Measurements from ENCODE around the gene SERINC5.
A peak's percentile ranks its signal among the peaks of the same experiment; 100 is the strongest.

SERINC5 gene

GRCh38 chr5:80069251-80069800, 186.5 kb downstream of the SERINC5 start:
- DNase-seq = no peak
- H2AFZ ChIP-seq (ENCODE audit: low read length) = no peak overlapping the region
- H3K27me3 ChIP-seq (replicated peaks; ENCODE audit: insufficient read depth, low read length) = no peaks in the 10 kb centered on the region
- H3K4me1 ChIP-seq (ENCODE audit: low read length) = peaks cover 15% of the 10 kb centered on the region; the same call in 1 of the 2 replicates
- H3F3A ChIP-seq (ENCODE audit: insufficient read depth, low read length) = 0 out of 2 replicates have a peak, but pooled peaks cover 2% of the 10 kb centered on the region
- H4K20me1 ChIP-seq (ENCODE audit: insufficient read depth, low read length) = no peaks in the 10 kb centered on the region
- H3K9me3 ChIP-seq (replicated peaks; ENCODE audit: insufficient read depth, low read length) = no peaks in the 10 kb centered on the region
- H3K9me2 ChIP-seq (replicated peaks; ENCODE audit: insufficient read depth, low read length) = no peaks in the 10 kb centered on the region
- no peak for TF ChIP-seq CTCF (IDR thresholded peaks at IDR 0.05; ENCODE audit: low read length)
- TF ChIP-seq EZH2 (optimal IDR thresholded peaks at IDR 0.05; ENCODE audit: low read depth, low read length) = no peak
- no peak for TF ChIP-seq EZH2phosphoT487 (IDR thresholded peaks at IDR 0.05; ENCODE audit: low read length)
- H3K4me3 ChIP-seq (ENCODE audit: low read length) = no peak overlapping the region
- H3K9ac ChIP-seq (ENCODE audit: low read length) = no peak overlapping the region
- H3K27ac ChIP-seq (ENCODE audit: low read length) = no peak overlapping the region
- H3K36me3 ChIP-seq (replicated peaks; ENCODE audit: insufficient read depth, low read length) = no peaks in the 10 kb centered on the region
- H3K79me2 ChIP-seq (ENCODE audit: low read length) = no peaks in the 10 kb centered on the region
- H3K4me2 ChIP-seq (ENCODE audit: low read depth, low read length) = peak overlapping the region; percentile 36; the same call in 1 of the 2 replicates

GRCh38 chr5:80068775-80069174, 187.1 kb downstream of the SERINC5 start:
- no peak for DNase-seq
- TF ChIP-seq EZH2 (optimal IDR thresholded peaks at IDR 0.05; ENCODE audit: low read depth, low read length) (no peak), CTCF (IDR thresholded peaks at IDR 0.05; ENCODE audit: low read length) (no peak), EZH2phosphoT487 (IDR thresholded peaks at IDR 0.05; ENCODE audit: low read length) (no peak)
- H3F3A ChIP-seq (ENCODE audit: insufficient read depth, low read length) = 0 out of 2 replicates have a peak, but pooled peaks cover 2% of the 10 kb centered on the region
- no peaks in the 10 kb centered on the region for H3K27me3 ChIP-seq (replicated peaks; ENCODE audit: insufficient read depth, low read length)
- no peak overlapping the region for H3K4me2 ChIP-seq (ENCODE audit: low read depth, low read length)
- no peak overlapping the region for H3K4me3 ChIP-seq (ENCODE audit: low read length)
- no peak overlapping the region for H2AFZ ChIP-seq (ENCODE audit: low read length)
- H3K79me2 ChIP-seq (ENCODE audit: low read length) = no peaks in the 10 kb centered on the region
- H3K9me3 ChIP-seq (replicated peaks; ENCODE audit: insufficient read depth, low read length) = no peaks in the 10 kb centered on the region
- H3K9me2 ChIP-seq (replicated peaks; ENCODE audit: insufficient read depth, low read length) = no peaks in the 10 kb centered on the region
- no peak overlapping the region for H3K27ac ChIP-seq (ENCODE audit: low read length)
- no peaks in the 10 kb centered on the region for H4K20me1 ChIP-seq (ENCODE audit: insufficient read depth, low read length)
- H3K4me1 ChIP-seq (ENCODE audit: low read length) = peaks cover 15% of the 10 kb centered on the region; the same call in 1 of the 2 replicates
- no peaks in the 10 kb centered on the region for H3K36me3 ChIP-seq (replicated peaks; ENCODE audit: insufficient read depth, low read length)
- H3K9ac ChIP-seq (ENCODE audit: low read length) = no peak overlapping the region

- no peak overlapping the region for H3K4me2 ChIP-seq (ENCODE audit: low read depth, low read length)
- H3K79me2 ChIP-seq (ENCODE audit: low read length) = no peaks in the 10 kb centered on the region
- H3K4me3 ChIP-seq (ENCODE audit: low read length) = no peak overlapping the region
- no peaks in the 10 kb centered on the region for H3K9me2 ChIP-seq (replicated peaks; ENCODE audit: insufficient read depth, low read length)
- no peak overlapping the region for H3K27ac ChIP-seq (ENCODE audit: low read length)
- H4K20me1 ChIP-seq (ENCODE audit: insufficient read depth, low read length) = no peaks in the 10 kb centered on the region
- 0 out of 2 replicates have a peak, but pooled peaks cover 2% of the 10 kb centered on the region for H3F3A ChIP-seq (ENCODE audit: insufficient read depth, low read length)
- TF ChIP-seq EZH2phosphoT487 (IDR thresholded peaks at IDR 0.05; ENCODE audit: low read length) = no peak
- no peak for TF ChIP-seq EZH2 (optimal IDR thresholded peaks at IDR 0.05; ENCODE audit: low read depth, low read length)
- TF ChIP-seq CTCF (IDR thresholded peaks at IDR 0.05; ENCODE audit: low read length) = no peak
- no peaks in the 10 kb centered on the region for H3K36me3 ChIP-seq (replicated peaks; ENCODE audit: insufficient read depth, low read length)
- H3K9ac ChIP-seq (ENCODE audit: low read length) = no peak overlapping the region
- H3K9me3 ChIP-seq (replicated peaks; ENCODE audit: insufficient read depth, low read length) = no peaks in the 10 kb centered on the region
- H3K4me1 ChIP-seq (ENCODE audit: low read length) = peaks cover 15% of the 10 kb centered on the region; the same call in 1 of the 2 replicates
- no peak for DNase-seq
- H2AFZ ChIP-seq (ENCODE audit: low read length) = no peak overlapping the region
- H3K27me3 ChIP-seq (replicated peaks; ENCODE audit: insufficient read depth, low read length) = no peaks in the 10 kb centered on the region
These were observed 187.6 kb downstream of the SERINC5 start for GRCh38 chr5:80068246-80068636.

All from MM.1S (cell line).